Liver (tissue), 9 donors: ENCODE data around the gene FRMD1. TPM values are rescaled to one million over a fixed set of nuclear protein-coding genes. Genes with fewer than 3 reads are reported as not detected.

Experiments used
- DNase-seq: peaks from one replicate; pipeline ENCODE4 v3.0.0-alpha.2; 2017; ENCODE audit warnings: low spot score
- H3K27ac ChIP-seq, 2 donors: one replicate each; pipeline ENCODE4 v1.7.0; 2013; ENCODE audit warnings: inconsistent platforms in 2 of 2, low read length in 2 of 2, control low read depth in 1 of 2, low read depth in 1 of 2, mild to moderate bottlenecking in 1 of 2
- H3K27me3 ChIP-seq, 4 donors: one replicate each; pipeline versions ENCODE4 v1.6.1 to v1.7.0; 2013; ENCODE audit warnings: low read length in 3 of 4, inconsistent platforms in 1 of 4, mild to moderate bottlenecking in 1 of 4, moderate library complexity in 1 of 4; ENCODE audit not compliant: control insufficient read depth in 4 of 4, insufficient read depth in 4 of 4
- H3K36me3 ChIP-seq, 4 donors: one replicate each; pipeline versions ENCODE4 v1.6.1 to v1.7.0; 2013; ENCODE audit warnings: low read length in 3 of 4, mild to moderate bottlenecking in 3 of 4, low read depth in 1 of 4, moderate library complexity in 1 of 4; ENCODE audit not compliant: control insufficient read depth in 4 of 4, insufficient read depth in 3 of 4
- H3K4me1 ChIP-seq, 4 donors: one replicate each; pipeline versions ENCODE4 v1.6.1 to v1.7.0; 2013; ENCODE audit warnings: low read length in 3 of 4, mild to moderate bottlenecking in 3 of 4, moderate library complexity in 1 of 4; ENCODE audit not compliant: control insufficient read depth in 4 of 4, insufficient read depth in 4 of 4
- H3K4me3 ChIP-seq, 3 donors: one replicate each; pipeline versions ENCODE4 v1.6.1 to v1.7.0; 2013; ENCODE audit warnings: low read length in 3 of 3, control low read depth in 1 of 3, low read depth in 1 of 3, mild to moderate bottlenecking in 1 of 3
- H3K9ac ChIP-seq, 2 donors: one replicate each; pipeline ENCODE4 v1.7.0; 2013; ENCODE audit warnings: low read length in 2 of 2, mild to moderate bottlenecking in 2 of 2, moderate library complexity in 2 of 2, control low read depth in 1 of 2, low read depth in 1 of 2
- H3K9me3 ChIP-seq, 4 donors: one replicate each; pipeline versions ENCODE4 v1.6.1 to v1.7.0; 2013; ENCODE audit warnings: low read length in 3 of 4; ENCODE audit not compliant: control insufficient read depth in 4 of 4
- ATF3 ChIP-seq: IDR thresholded peaks from 2 replicates; pipeline ENCODE4 v1.6.1; 2016; ENCODE audit warnings: antibody characterized with exemption
- EGR1 ChIP-seq, 2 donors: IDR thresholded peaks; 2 replicates each; pipeline ENCODE4 v1.6.1; 2016 to 2018; ENCODE audit warnings: antibody characterized with exemption in 2 of 2, low read depth in 2 of 2
- FOXA1 ChIP-seq: IDR thresholded peaks from 2 replicates; pipeline ENCODE4 v1.6.1; 2016; ENCODE audit warnings: antibody characterized with exemption
- FOXA2 ChIP-seq: IDR thresholded peaks from 2 replicates; pipeline ENCODE4 v1.6.1; 2016; ENCODE audit warnings: antibody characterized with exemption
- GABPA ChIP-seq, 2 donors: IDR thresholded peaks in 1 of 2; conservative IDR thresholded peaks in 1 of 2; 2 replicates each; pipeline ENCODE4 v1.6.1; 2016; ENCODE audit warnings: antibody characterized with exemption in 2 of 2, mild to moderate bottlenecking in 1 of 2, moderate library complexity in 1 of 2
- HNF4A ChIP-seq, 2 donors: conservative IDR thresholded peaks; 2 replicates each; pipeline ENCODE4 v1.6.1; 2016; ENCODE audit warnings: antibody characterized with exemption in 2 of 2, mild to moderate bottlenecking in 2 of 2
- HNF4G ChIP-seq: IDR thresholded peaks from 2 replicates; pipeline ENCODE4 v1.6.1; 2016; ENCODE audit warnings: antibody characterized with exemption
- JUND ChIP-seq, 2 donors: IDR thresholded peaks; 2 replicates each; pipeline ENCODE4 v1.6.1; 2016; ENCODE audit warnings: antibody characterized with exemption in 2 of 2
- MAX ChIP-seq: IDR thresholded peaks from 2 replicates; pipeline ENCODE4 v1.6.1; 2016; ENCODE audit warnings: antibody characterized with exemption
- NR2F2 ChIP-seq: IDR thresholded peaks from 2 replicates; pipeline ENCODE4 v1.6.1; 2016; ENCODE audit warnings: antibody characterized with exemption
- RAD21 ChIP-seq, 2 donors: IDR thresholded peaks; 2 replicates each; pipeline ENCODE4 v1.6.1; 2016; ENCODE audit warnings: antibody characterized with exemption in 2 of 2, mild to moderate bottlenecking in 2 of 2
- REST ChIP-seq: IDR thresholded peaks from 2 replicates; pipeline ENCODE4 v1.6.1; 2016; ENCODE audit warnings: antibody characterized with exemption, mild to moderate bottlenecking
- RXRA ChIP-seq, 2 donors: IDR thresholded peaks; 2 replicates each; pipeline ENCODE4 v1.6.1; 2017 to 2018; ENCODE audit warnings: antibody characterized with exemption in 2 of 2, mild to moderate bottlenecking in 1 of 2
- SP1 ChIP-seq: IDR thresholded peaks from 2 replicates; pipeline ENCODE4 v1.6.1; 2018; ENCODE audit warnings: antibody characterized with exemption, mild to moderate bottlenecking
- TAF1 ChIP-seq: conservative IDR thresholded peaks from 2 replicates; pipeline ENCODE4 v1.6.1; 2016; ENCODE audit warnings: antibody characterized with exemption, mild to moderate bottlenecking
- YY1 ChIP-seq: IDR thresholded peaks from 2 replicates; pipeline ENCODE4 v1.6.1; 2016; ENCODE audit warnings: antibody characterized with exemption, mild to moderate bottlenecking
- WGBS: extraction: QIAGEN DNeasy Blood & Tissue Kit; methylation state at CpG from one replicate; pipeline ENCODE4 v1.1.7; 2013; 5-methylcytosine and 5-hydroxymethylcytosine counted together
- polyA plus RNA-seq, 2 donors: library from polyadenylated mRNA; stranded (reverse) in 1 of 2; unstranded in 1 of 2; fragments of 200-250 nt in 1 of 2; fragments of >200 nt in 1 of 2; fragmentation: Nextera tagmentation in 1 of 2; extraction: Ambion mirVana in 1 of 2; gene quantifications; one replicate each; pipeline versions ENCODE4 v1.2.1 to v1.2.3, GENCODE V29; 2013 to 2015
- total RNA-seq, 2 donors: library from RNA; depleted of rRNA; stranded (reverse); fragments of >200 nt; gene quantifications; one replicate each; pipeline ENCODE4 v1.2.3, GENCODE V29; 2014
- TF ChIP-seq, protein P1 (sequence below): fragments of 150-350 bp; IDR thresholded peaks from 2 replicates; pipeline ENCODE4 v1.5.1; 2017; ENCODE audit warnings: improper control_type of control experiment, low read depth, low read length; ENCODE audit not compliant: missing input control
- TF ChIP-seq, protein P2 (sequence below): IDR thresholded peaks from 2 replicates; pipeline ENCODE4 v1.6.1; 2016; ENCODE audit warnings: antibody characterized with exemption
- donor health status: healthy.
- donor health status: healthy.
- donor health status: healthy.
- donor health status: healthy.
- donor health status: healthy.

The FRMD1 gene
- total and polyA plus RNA-seq, 4 donors: 0.04 to 0.17 (median 0.12) TPM

DNA sequence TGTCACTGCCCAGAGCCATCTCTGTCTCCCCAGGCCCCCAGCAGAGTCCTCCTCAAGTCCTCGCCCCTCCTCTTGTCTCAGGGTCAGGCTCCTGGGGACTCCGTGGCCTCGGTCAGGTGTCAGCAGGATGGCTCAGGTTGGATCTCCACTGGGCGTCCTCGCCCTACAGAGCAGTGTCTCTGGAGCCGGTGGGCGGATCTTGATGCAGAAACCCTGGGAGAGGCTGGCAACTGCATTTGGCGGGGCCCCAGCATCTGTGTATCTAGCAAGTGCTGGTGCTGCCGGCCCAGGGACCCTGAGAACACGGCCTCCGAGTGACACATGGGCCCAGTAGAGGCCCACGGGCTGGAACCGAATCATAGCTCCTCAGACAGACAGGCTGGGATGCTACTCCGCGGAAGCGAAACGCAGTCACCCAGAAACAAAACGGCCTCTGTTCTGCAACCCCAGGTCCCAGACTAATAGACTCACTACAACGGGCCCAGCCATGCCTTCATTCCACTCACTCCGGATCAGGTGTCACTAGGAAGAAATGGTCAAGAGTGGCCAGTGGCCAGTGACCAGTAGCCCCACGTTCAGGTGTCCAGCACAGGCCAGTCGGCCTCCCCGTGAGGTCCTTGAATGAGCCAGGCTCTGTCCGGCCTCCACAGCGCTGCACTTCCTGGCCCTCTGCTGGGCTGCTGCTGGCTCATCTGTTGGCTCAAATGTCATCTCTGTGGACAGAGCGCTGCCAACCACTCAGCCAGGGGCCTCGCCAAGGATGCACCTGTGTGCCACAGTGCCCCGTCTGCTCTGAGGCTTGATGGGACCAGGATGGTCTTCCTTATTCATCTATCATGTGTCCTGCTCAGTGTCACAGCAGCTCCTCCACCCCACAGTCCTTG is 12.6 kb upstream of the FRMD1 start:
- Histone ChIP-seq H3K4me1 (no peaks in the 10 kb centered on the region), H3K4me3 (no peak overlapping the region), H3K36me3 (no peaks in the 10 kb centered on the region), H3K27ac (no peak overlapping the region), H3K9ac (no peak overlapping the region), H3K9me3 (no peaks in the 10 kb centered on the region), H3K27me3 (no peaks in the 10 kb centered on the region)
- no peak for DNase-seq
- TF ChIP-seq FOXA2 (no peak), JUND (IDR thresholded peaks at IDR 0.05) (no peak), HNF4G (no peak), REST (no peak), TAF1 (no peak), EGR1 (IDR thresholded peaks at IDR 0.05; ENCODE audit: low read depth in 2 of 2) (no peak), HNF4A (conservative IDR thresholded peaks at IDR 0.05) (no peak), SP1 (no peak), RXRA (IDR thresholded peaks at IDR 0.05) (no peak), RAD21 (IDR thresholded peaks at IDR 0.05) (no peak), GABPA (IDR thresholded peaks at IDR 0.05 in 1 of 2, conservative IDR thresholded peaks at IDR 0.05 in 1 of 2) (no peak), YY1 (no peak), NR2F2 (no peak), MAX (no peak), ATF3 (no peak)
- WGBS: 95% methylated on average over 28 of the region's 28 CpGs

DNA sequence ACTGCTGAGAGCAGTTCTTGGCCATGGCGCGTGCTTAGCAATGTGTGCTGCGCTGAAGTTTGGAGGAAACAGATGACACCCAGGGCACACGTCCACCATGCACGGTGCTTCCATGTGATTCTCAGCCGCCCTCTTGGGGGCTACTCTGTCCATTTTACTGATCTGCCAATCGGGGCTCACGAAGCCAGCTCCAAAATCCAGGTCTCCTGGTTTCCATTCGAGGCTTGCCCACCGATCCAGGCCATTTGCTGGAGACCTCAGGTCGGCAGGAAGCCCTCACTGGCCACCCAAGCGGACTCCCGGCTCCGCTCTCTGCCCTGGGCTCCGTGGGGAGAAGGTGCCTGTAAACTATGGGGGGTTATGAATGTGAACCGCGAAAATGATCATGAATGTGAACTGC is 11.7 kb upstream of the FRMD1 start:
- 88% methylated on average over 17 of the region's 17 CpGs for WGBS
- Histone ChIP-seq H3K4me1 (no peaks in the 10 kb centered on the region), H3K27me3 (no peaks in the 10 kb centered on the region), H3K36me3 (no peaks in the 10 kb centered on the region), H3K4me3 (no peak overlapping the region), H3K27ac (no peak overlapping the region), H3K9ac (no peak overlapping the region), H3K9me3 (no peaks in the 10 kb centered on the region)
- TF ChIP-seq NR2F2 (no peak), TAF1 (no peak), YY1 (no peak), REST (no peak), HNF4G (no peak), GABPA (IDR thresholded peaks at IDR 0.05 in 1 of 2, conservative IDR thresholded peaks at IDR 0.05 in 1 of 2) (no peak), RXRA (IDR thresholded peaks at IDR 0.05) (no peak), ATF3 (no peak), RAD21 (IDR thresholded peaks at IDR 0.05) (no peak), JUND (IDR thresholded peaks at IDR 0.05) (no peak), FOXA1 (no peak), SP1 (no peak)
- TF ChIP-seq, protein P1, sequence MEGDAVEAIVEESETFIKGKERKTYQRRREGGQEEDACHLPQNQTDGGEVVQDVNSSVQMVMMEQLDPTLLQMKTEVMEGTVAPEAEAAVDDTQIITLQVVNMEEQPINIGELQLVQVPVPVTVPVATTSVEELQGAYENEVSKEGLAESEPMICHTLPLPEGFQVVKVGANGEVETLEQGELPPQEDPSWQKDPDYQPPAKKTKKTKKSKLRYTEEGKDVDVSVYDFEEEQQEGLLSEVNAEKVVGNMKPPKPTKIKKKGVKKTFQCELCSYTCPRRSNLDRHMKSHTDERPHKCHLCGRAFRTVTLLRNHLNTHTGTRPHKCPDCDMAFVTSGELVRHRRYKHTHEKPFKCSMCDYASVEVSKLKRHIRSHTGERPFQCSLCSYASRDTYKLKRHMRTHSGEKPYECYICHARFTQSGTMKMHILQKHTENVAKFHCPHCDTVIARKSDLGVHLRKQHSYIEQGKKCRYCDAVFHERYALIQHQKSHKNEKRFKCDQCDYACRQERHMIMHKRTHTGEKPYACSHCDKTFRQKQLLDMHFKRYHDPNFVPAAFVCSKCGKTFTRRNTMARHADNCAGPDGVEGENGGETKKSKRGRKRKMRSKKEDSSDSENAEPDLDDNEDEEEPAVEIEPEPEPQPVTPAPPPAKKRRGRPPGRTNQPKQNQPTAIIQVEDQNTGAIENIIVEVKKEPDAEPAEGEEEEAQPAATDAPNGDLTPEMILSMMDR: no peak
- TF ChIP-seq, protein P2, sequence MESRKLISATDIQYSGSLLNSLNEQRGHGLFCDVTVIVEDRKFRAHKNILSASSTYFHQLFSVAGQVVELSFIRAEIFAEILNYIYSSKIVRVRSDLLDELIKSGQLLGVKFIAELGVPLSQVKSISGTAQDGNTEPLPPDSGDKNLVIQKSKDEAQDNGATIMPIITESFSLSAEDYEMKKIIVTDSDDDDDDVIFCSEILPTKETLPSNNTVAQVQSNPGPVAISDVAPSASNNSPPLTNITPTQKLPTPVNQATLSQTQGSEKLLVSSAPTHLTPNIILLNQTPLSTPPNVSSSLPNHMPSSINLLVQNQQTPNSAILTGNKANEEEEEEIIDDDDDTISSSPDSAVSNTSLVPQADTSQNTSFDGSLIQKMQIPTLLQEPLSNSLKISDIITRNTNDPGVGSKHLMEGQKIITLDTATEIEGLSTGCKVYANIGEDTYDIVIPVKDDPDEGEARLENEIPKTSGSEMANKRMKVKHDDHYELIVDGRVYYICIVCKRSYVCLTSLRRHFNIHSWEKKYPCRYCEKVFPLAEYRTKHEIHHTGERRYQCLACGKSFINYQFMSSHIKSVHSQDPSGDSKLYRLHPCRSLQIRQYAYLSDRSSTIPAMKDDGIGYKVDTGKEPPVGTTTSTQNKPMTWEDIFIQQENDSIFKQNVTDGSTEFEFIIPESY: no peak
- no peak for DNase-seq
